K562 (cell line): ENCODE data around the gene FOXF2. TPM values are rescaled to one million over a fixed set of nuclear protein-coding genes. Genes with fewer than 3 reads are reported as not detected.

ENCODE experiments used
- ATAC-seq: fragments of 200-7000 bp; cut with Tn5 transposase; 3 replicates; pipeline ENCODE4 v1.9.1; 2020; ENCODE audit warnings: moderate library complexity
- BruUV-seq: library from RNA; stranded (reverse); fragments of 400-500 nt; replicated peaks from 2 replicates; lab custom pipeline; 2021; lab: Mats Ljungman, UMichigan
- CTCF ChIA-PET: fragments of 300-600 bp; formaldehyde crosslinking; extraction: SDS; loops from one replicate; lab custom pipeline; 2021; ENCODE audit warnings: low intra/inter-chr PET ratio; lab: Yijun Ruan, JAX
- POLR2A ChIA-PET: fragments of 300-600, 350-650 bp; sonication (Branson Sonifier 250); formaldehyde crosslinking; extraction: SDS; loops from one replicate; lab custom pipeline; 2021; ENCODE audit warnings: antibody characterized with exemption, inconsistent platforms; lab: Yijun Ruan, JAX
- DNase-seq, 4 experiments: peaks; one replicate each; pipeline versions ENCODE4 v3.0.0 to v3.0.0-alpha.2; 2011 to 2018; ENCODE audit warnings: low spot score in 3 of 4, mixed read lengths in 3 of 4; ENCODE audit errors: extremely low read depth in 1 of 4
- FAIRE-seq: peaks from 2 replicates; lab custom pipeline; 2011; peaks lifted over from hg19 to GRCh38; lab: Jason Lieb, UNC
- H2AFZ ChIP-seq: 2 replicates; pipeline ENCODE4 v1.6.0; 2011; ENCODE audit warnings: low read depth, low read length, control low read depth, inconsistent platforms
- H3K27ac ChIP-seq: fragments of 200-600 bp; 3 replicates; pipeline ENCODE4 v1.8.0; 2011; ENCODE audit warnings: low read depth, mild to moderate bottlenecking, control low read depth, inconsistent platforms, low read length, moderate library complexity, mixed read lengths; ENCODE audit errors: extremely low read depth
- H3K27me3 ChIP-seq, 2 experiments: fragments of 300-600 bp in 1 of 2; 2 replicates in 1 of 2; 3 replicates in 1 of 2; pipeline versions ENCODE4 v1.6.0 to v1.8.0; 2011; ENCODE audit warnings: inconsistent platforms in 2 of 2, low read length in 2 of 2, mild to moderate bottlenecking in 1 of 2, mixed read lengths in 1 of 2, moderate library complexity in 1 of 2; ENCODE audit not compliant: control insufficient read depth in 2 of 2, insufficient read depth in 2 of 2
- H3K36me3 ChIP-seq: fragments of 300-600 bp; 3 replicates; pipeline ENCODE4 v1.8.0; 2011; ENCODE audit warnings: mild to moderate bottlenecking, low read length, inconsistent platforms; ENCODE audit not compliant: control insufficient read depth, insufficient read depth
- H3K4me1 ChIP-seq, 2 experiments: fragments of 200-600 bp in 1 of 2; replicated peaks in 1 of 2; 2 replicates in 1 of 2; 3 replicates in 1 of 2; pipeline versions ENCODE4 v1.5.1 to v1.8.0; 2011; ENCODE audit warnings: inconsistent platforms in 2 of 2, low read length in 2 of 2, mild to moderate bottlenecking in 1 of 2, mixed read lengths in 1 of 2, moderate library complexity in 1 of 2; ENCODE audit not compliant: control insufficient read depth in 2 of 2, insufficient read depth in 2 of 2
- H3K4me2 ChIP-seq: 2 replicates; pipeline ENCODE4 v1.6.1; 2011; ENCODE audit warnings: low read length, control low read depth, inconsistent platforms, mixed read lengths; ENCODE audit not compliant: insufficient read depth
- H3K4me3 ChIP-seq: fragments of 200-600 bp; sonication (generic), shearing (Covaris generic); 2 replicates; pipeline ENCODE4 v1.5.1; 2016; ENCODE audit warnings: control low read depth, inconsistent platforms
- H3K79me2 ChIP-seq: fragments of 200-600 bp; 3 replicates; pipeline ENCODE4 v1.8.0; 2011; ENCODE audit warnings: low read length, inconsistent platforms; ENCODE audit not compliant: control insufficient read depth, insufficient read depth
- H3K9ac ChIP-seq, 2 experiments: 2 replicates each; pipeline versions ENCODE4 v1.6.0 to v1.6.1; 2011; ENCODE audit warnings: low read depth in 2 of 2, low read length in 2 of 2, control low read depth in 1 of 2, inconsistent platforms in 1 of 2, mild to moderate bottlenecking in 1 of 2, mixed read lengths in 1 of 2; ENCODE audit not compliant: insufficient read depth in 1 of 2
- H3K9me1 ChIP-seq: one replicate; pipeline ENCODE4 v1.6.0; 2011; ENCODE audit warnings: inconsistent platforms, mild to moderate bottlenecking, low read length, moderate library complexity; ENCODE audit not compliant: control insufficient read depth, insufficient read depth
- H3K9me3 ChIP-seq: replicated peaks from 2 replicates; pipeline ENCODE4 v1.5.1; 2011; ENCODE audit warnings: low read depth, low read length, inconsistent platforms; ENCODE audit not compliant: control insufficient read depth, insufficient read depth
- H4K20me1 ChIP-seq: replicated peaks from 2 replicates; pipeline ENCODE4 v1.6.1; 2011; ENCODE audit warnings: low read length, inconsistent platforms, mixed read lengths; ENCODE audit not compliant: control insufficient read depth, insufficient read depth
- NR2C2 ChIP-seq, 2 experiments: fragments of 200-800 bp in 1 of 2; sonication (Bioruptor generic) in 1 of 2; sonication (generic) in 1 of 2; formaldehyde crosslinking in 1 of 2; IDR thresholded peaks; 2 replicates each; pipeline versions ENCODE4 v1.6.1 to v1.8.0; 2016 to 2022; ENCODE audit warnings: mild to moderate bottlenecking in 1 of 2, missing compliant biosample characterization in 1 of 2, missing genetic modification characterization in 1 of 2, missing genetic modification reagents in 1 of 2
- PCBP2 ChIP-seq: fragments of 200-400 bp; formaldehyde crosslinking; IDR thresholded peaks from 2 replicates; pipeline ENCODE4 v1.6.1; 2018; ENCODE audit warnings: low read length, low read depth, mild to moderate bottlenecking, moderate library complexity; ENCODE audit not compliant: poor library complexity, severe bottlenecking
- PHB ChIP-seq: fragments of 250-450 bp; sonication (Bioruptor Pico); IDR thresholded peaks from 2 replicates; pipeline ENCODE4 v1.5.0; 2021
- SIRT6 ChIP-seq: IDR thresholded peaks from one replicate; pipeline ENCODE4 v1.6.1; 2012; ENCODE audit warnings: low read depth, mild to moderate bottlenecking, control low read depth, inconsistent platforms, low read length, moderate library complexity
- ZNF561 ChIP-seq: fragments of 450-650 bp; formaldehyde crosslinking; conservative IDR thresholded peaks from 2 replicates; pipeline ENCODE4 v1.4.0; 2020; ENCODE audit warnings: mild to moderate bottlenecking, moderate library complexity
- WGBS: fragments of 100-300 bp; shearing (Covaris generic); methylation state at CpG from one replicate; pipeline ENCODE4 v1.1.6; 2016; ENCODE audit warnings: low coverage, mixed read lengths; ENCODE audit not compliant: insufficient coverage; ENCODE audit errors: missing lambda C conversion rate; 5-methylcytosine and 5-hydroxymethylcytosine counted together
- in situ Hi-C: fragments of 300-500 bp; cut with MboI; formaldehyde crosslinking; loops from 4 replicates; pipeline ENCODE4 v1.15.0; 2018; ENCODE audit warnings: inconsistent platforms, mixed read lengths
- intact Hi-C: fragments of 100-400 bp; cut with micrococcal nuclease; formaldehyde crosslinking; loops from 2 replicates; pipeline ENCODE4 v1.14.2; 2022
- polyA plus RNA-seq, 8 experiments: library from polyadenylated mRNA; depleted of rRNA in 4 of 8; stranded (reverse) in 5 of 8; unstranded in 3 of 8; fragments of >200 nt; fragmentation: Nextera tagmentation in 2 of 8; fragmentation: Illumina TruSeq in 1 of 8; extraction: Ambion mirVana in 2 of 8; extraction: Trizol in 1 of 8; gene quantifications; 2 replicates each; pipeline versions ENCODE4 v1.2.1 to v1.2.3, GENCODE V29; 2011 to 2014; ENCODE audit warnings: inconsistent platforms in 1 of 8, missing spikeins in 1 of 8
- total RNA-seq, 7 experiments: library from RNA; depleted of rRNA in 6 of 7; stranded (reverse); fragments of >200 nt in 6 of 7; fragmentation: Illumina TruSeq in 2 of 7; extraction: Trizol in 2 of 7; gene quantifications; 2 replicates each; pipeline versions ENCODE4 v1.2.1 to v1.2.3, GENCODE V29; 2011 to 2021; ENCODE audit warnings: low replicate concordance in 1 of 7
- TF ChIP-seq, protein P1 (sequence below): fragments of 250-450 bp; sonication (Bioruptor Pico); IDR thresholded peaks from 2 replicates; pipeline ENCODE4 v1.4.0; 2020
- TF ChIP-seq, protein P2 (sequence below): fragments of 450-650 bp; formaldehyde crosslinking; IDR thresholded peaks from 2 replicates; pipeline ENCODE4 v1.4.0; 2022; ENCODE audit warnings: missing genetic modification characterization
- TF ChIP-seq, protein P3 (sequence below): fragments of 450-650 bp; IDR thresholded peaks from 2 replicates; pipeline ENCODE4 v1.6.1; 2017; ENCODE audit warnings: antibody characterized with exemption
- TF ChIP-seq, protein P4 (sequence below), 2 experiments: fragments of 450-650 bp in 1 of 2; IDR thresholded peaks; 2 replicates each; pipeline ENCODE4 v1.6.1; 2011 to 2017; ENCODE audit warnings: low read depth in 2 of 2, antibody characterized with exemption in 1 of 2, borderline replicate concordance in 1 of 2, low read length in 1 of 2, mild to moderate bottlenecking in 1 of 2, mixed read lengths in 1 of 2; ENCODE audit not compliant: control insufficient read depth in 1 of 2
- TF ChIP-seq, protein P5 (sequence below): sonication (generic); formaldehyde crosslinking; IDR thresholded peaks from 2 replicates; pipeline ENCODE4 v1.8.0; 2022; ENCODE audit warnings: missing genetic modification reagents, mild to moderate bottlenecking, moderate library complexity, borderline replicate concordance

The FOXF2 gene
- total and polyA plus RNA-seq, 9 of the 15 experiments (the other 6 are each of a cell fraction or from before 2014, with no cell fraction given), result not detected

DNA sequence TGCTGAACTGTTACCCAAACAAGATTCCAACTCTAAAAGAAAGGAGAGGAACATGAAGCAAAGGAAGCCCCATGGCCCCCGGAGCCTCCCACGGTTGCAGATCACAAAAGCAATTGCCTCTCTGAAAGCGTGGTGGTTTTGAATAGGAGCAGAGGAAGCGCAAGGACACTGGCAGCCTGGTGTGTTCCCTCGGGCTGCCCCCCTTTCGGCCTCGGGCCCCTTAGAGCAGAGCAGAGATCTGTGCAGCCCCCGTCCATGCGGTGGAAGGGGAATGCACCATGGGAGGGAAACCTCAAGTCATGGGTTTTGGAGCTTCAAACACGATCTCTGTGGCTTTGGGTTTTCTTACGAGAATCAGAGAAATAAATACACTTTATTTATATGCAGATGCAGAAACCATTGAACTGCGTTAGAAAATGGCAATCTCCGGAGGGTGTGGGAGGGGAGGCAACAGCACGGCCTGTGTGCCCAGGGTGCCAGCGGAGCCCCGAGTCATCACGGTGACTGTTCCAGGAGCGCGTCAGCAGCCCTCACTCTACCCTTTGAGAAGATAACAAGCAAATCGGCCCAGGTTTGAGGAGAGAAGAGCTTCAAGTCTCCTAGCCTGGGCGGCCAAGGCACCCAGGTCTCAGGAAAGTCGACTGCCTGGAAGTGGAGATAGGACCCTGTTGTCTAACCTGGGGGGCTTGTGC is 20.5 kb downstream of the FOXF2 start (continued):
- TF ChIP-seq, protein P1, sequence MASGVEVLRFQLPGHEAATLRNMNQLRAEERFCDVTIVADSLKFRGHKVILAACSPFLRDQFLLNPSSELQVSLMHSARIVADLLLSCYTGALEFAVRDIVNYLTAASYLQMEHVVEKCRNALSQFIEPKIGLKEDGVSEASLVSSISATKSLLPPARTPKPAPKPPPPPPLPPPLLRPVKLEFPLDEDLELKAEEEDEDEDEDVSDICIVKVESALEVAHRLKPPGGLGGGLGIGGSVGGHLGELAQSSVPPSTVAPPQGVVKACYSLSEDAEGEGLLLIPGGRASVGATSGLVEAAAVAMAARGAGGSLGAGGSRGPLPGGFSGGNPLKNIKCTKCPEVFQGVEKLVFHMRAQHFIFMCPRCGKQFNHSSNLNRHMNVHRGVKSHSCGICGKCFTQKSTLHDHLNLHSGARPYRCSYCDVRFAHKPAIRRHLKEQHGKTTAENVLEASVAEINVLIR (CRISPR knock-in tag), result no peak
- TF ChIP-seq PCBP2 (no peak), PHB (CRISPR knock-in tag) (no peak)
- TF ChIP-seq, protein P2, sequence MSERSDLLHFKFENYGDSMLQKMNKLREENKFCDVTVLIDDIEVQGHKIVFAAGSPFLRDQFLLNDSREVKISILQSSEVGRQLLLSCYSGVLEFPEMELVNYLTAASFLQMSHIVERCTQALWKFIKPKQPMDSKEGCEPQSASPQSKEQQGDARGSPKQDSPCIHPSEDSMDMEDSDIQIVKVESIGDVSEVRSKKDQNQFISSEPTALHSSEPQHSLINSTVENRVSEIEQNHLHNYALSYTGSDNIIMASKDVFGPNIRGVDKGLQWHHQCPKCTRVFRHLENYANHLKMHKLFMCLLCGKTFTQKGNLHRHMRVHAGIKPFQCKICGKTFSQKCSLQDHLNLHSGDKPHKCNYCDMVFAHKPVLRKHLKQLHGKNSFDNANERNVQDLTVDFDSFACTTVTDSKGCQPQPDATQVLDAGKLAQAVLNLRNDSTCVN (CRISPR knock-in tag), result no peak

DNA sequence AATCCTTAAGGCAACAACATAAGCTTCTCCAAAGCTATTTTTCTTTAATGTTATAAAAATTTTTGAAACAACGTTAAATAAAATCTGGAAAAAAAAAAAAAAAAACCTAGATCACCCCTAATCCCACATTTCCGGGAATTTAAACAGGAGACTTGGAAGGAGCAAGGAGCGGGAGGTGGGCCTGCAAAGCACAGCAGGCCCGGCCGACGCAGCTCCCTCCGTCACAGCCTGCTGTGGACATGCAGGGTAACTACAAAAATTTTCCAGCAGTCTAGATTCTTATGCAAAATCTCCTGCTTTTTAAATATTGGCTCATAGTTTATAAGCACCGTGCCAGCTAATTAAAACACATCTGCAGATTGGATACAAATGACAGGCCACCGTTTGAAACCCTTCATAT is 23.5 kb downstream of the FOXF2 start:
- Histone ChIP-seq H3K4me1 (peaks cover 0 to 3% of the 10 kb centered on the region in 2 experiments; a peak in 1 of 5 replicates), H3K9ac (no peak overlapping the region), H3K36me3 (no peaks in the 10 kb centered on the region), H4K20me1 (no peaks in the 10 kb centered on the region), H3K27me3 (peaks cover 35 to 75% of the 10 kb centered on the region in 2 experiments; a peak in 4 of 5 replicates), H3K4me2 (no peak overlapping the region), H3K27ac (no peak overlapping the region), H3K79me2 (no peaks in the 10 kb centered on the region), H3K9me3 (no peaks in the 10 kb centered on the region), H3K4me3 (no peak overlapping the region), H3K9me1 (no peaks in the 10 kb centered on the region), H2AFZ (no peak overlapping the region)
- intact Hi-C loops, result no loop called here
- 0% methylated on average over 8 of the region's 9 CpGs for WGBS
- ChIA-PET CTCF (no interaction called here), POLR2A (interaction anchor here (0.6 kb wide), 1 partner anchor 180 kb away, joined by 4 read pairs; no protein-coding TSS in a partner anchor)
- FAIRE-seq (no peak), ATAC-seq (no peak), DNase-seq (no peak)
- no TSS peak for BruUV-seq
- in situ Hi-C loops, result loop anchor here (25.0 kb wide), 1 partner anchor 826 kb away; no protein-coding TSS in a partner anchor
- TF ChIP-seq, protein P3, sequence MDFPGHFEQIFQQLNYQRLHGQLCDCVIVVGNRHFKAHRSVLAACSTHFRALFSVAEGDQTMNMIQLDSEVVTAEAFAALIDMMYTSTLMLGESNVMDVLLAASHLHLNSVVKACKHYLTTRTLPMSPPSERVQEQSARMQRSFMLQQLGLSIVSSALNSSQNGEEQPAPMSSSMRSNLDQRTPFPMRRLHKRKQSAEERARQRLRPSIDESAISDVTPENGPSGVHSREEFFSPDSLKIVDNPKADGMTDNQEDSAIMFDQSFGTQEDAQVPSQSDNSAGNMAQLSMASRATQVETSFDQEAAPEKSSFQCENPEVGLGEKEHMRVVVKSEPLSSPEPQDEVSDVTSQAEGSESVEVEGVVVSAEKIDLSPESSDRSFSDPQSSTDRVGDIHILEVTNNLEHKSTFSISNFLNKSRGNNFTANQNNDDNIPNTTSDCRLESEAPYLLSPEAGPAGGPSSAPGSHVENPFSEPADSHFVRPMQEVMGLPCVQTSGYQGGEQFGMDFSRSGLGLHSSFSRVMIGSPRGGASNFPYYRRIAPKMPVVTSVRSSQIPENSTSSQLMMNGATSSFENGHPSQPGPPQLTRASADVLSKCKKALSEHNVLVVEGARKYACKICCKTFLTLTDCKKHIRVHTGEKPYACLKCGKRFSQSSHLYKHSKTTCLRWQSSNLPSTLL, result no peak
- TF ChIP-seq, protein P4, sequence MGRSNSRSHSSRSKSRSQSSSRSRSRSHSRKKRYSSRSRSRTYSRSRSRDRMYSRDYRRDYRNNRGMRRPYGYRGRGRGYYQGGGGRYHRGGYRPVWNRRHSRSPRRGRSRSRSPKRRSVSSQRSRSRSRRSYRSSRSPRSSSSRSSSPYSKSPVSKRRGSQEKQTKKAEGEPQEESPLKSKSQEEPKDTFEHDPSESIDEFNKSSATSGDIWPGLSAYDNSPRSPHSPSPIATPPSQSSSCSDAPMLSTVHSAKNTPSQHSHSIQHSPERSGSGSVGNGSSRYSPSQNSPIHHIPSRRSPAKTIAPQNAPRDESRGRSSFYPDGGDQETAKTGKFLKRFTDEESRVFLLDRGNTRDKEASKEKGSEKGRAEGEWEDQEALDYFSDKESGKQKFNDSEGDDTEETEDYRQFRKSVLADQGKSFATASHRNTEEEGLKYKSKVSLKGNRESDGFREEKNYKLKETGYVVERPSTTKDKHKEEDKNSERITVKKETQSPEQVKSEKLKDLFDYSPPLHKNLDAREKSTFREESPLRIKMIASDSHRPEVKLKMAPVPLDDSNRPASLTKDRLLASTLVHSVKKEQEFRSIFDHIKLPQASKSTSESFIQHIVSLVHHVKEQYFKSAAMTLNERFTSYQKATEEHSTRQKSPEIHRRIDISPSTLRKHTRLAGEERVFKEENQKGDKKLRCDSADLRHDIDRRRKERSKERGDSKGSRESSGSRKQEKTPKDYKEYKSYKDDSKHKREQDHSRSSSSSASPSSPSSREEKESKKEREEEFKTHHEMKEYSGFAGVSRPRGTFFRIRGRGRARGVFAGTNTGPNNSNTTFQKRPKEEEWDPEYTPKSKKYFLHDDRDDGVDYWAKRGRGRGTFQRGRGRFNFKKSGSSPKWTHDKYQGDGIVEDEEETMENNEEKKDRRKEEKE (IDR thresholded peaks at IDR 0.05; ENCODE audit: borderline replicate concordance in 1 of 2, control insufficient read depth in 1 of 2, low read depth in 2 of 2, low read length in 1 of 2), result no peak
- no peak for TF ChIP-seq ZNF561
- TF ChIP-seq SIRT6, result no peak
- TF ChIP-seq, protein P5, sequence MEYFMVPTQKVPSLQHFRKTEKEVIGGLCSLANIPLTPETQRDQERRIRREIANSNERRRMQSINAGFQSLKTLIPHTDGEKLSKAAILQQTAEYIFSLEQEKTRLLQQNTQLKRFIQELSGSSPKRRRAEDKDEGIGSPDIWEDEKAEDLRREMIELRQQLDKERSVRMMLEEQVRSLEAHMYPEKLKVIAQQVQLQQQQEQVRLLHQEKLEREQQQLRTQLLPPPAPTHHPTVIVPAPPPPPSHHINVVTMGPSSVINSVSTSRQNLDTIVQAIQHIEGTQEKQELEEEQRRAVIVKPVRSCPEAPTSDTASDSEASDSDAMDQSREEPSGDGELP, result no peak
- TF ChIP-seq NR2C2 (CRISPR knock-in tag; IDR thresholded peaks at IDR 0.05), result no peak
- TF ChIP-seq NR2C2 (tag; IDR thresholded peaks at IDR 0.05), result no peak
